ENCODE results near the gene ANXA8L1. TPM values are rescaled to one million over a fixed set of nuclear protein-coding genes. Genes with fewer than 3 reads are reported as not detected.
"Not testable (repeated sequence)": the region's sequence is repeated elsewhere in the genome, so short reads cannot be mapped to it uniquely, and the experiment has no call there.

ANXA8L1 gene
- polyA plus RNA-seq, 3 donors = 0.31 to 2.7 (median 1.5) TPM

DNA sequence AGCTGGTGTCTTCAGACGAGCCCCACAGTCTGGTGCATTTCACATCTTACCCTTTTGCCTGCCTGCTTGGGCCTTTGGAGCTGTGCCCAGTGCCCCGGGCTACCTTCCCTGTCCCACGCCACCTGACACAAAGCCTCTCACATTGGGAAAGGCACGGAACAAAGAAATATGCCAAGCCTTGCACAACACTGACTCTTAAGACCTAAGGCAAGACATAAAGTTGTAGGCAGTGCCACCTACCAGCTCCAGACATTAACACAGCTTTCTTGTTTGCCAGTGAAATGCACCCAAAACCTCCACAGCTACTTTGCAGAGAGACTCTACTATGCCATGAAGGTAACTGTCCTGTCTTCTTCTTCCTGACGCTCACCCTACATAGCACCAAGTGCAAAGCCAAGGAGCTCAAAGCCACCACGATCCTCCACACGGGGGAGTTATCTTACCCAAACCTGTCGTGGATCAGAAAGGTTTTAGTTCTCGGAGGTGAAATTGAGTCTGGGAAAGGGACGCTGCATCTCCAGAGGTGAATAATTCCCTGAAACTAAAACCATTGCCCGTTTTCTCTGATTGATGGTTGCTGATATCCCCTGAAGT is 11.8 kb downstream of the ANXA8L1 start:
- WGBS (ENCODE audit: insufficient coverage) = no CpG with 5 or more reads among the region's 11 CpGs
- H3K36me3 Mint-ChIP-seq; H3K27ac ChIP-seq (ENCODE audit: low read depth in 1 of 2, low read length in 2 of 2); DNase-seq; H3K4me2 ChIP-seq (replicated peaks; ENCODE audit: extremely low read depth, low read length, poor library complexity, severe bottlenecking); H3K4me3 Mint-ChIP-seq; intact Hi-C loops (cut with micrococcal nuclease); H3K27ac Mint-ChIP-seq; H3K27me3 ChIP-seq (ENCODE audit: control insufficient read depth in 2 of 2, insufficient read depth in 2 of 2, low read length in 2 of 2); H3K27me3 Mint-ChIP-seq (ENCODE audit: low read depth in 3 of 3); H3K36me3 ChIP-seq (replicated peaks in 1 of 2; ENCODE audit: control insufficient read depth in 1 of 2, insufficient read depth in 2 of 2, low read length in 2 of 2); H3K9me3 ChIP-seq (replicated peaks in 1 of 2; ENCODE audit: control insufficient read depth in 1 of 2, insufficient read depth in 1 of 2, low read length in 2 of 2); H3K9ac ChIP-seq (ENCODE audit: insufficient read depth, low read length, poor library complexity, severe bottlenecking); H3K4me1 ChIP-seq (ENCODE audit: control insufficient read depth in 1 of 2, insufficient read depth in 2 of 2, low read length in 2 of 2); H3K9me3 Mint-ChIP-seq; H3K4me3 ChIP-seq (replicated peaks in 1 of 3; ENCODE audit: low read depth in 2 of 3, low read length in 3 of 3); H4K20me1 ChIP-seq (ENCODE audit: insufficient read depth, low read length); H2AFZ ChIP-seq (ENCODE audit: insufficient read depth, low read depth, low read length, poor library complexity, severe bottlenecking); H3K79me2 ChIP-seq (ENCODE audit: insufficient read depth, low read length); H3K4me1 Mint-ChIP-seq: not testable (repeated sequence)

DNA sequence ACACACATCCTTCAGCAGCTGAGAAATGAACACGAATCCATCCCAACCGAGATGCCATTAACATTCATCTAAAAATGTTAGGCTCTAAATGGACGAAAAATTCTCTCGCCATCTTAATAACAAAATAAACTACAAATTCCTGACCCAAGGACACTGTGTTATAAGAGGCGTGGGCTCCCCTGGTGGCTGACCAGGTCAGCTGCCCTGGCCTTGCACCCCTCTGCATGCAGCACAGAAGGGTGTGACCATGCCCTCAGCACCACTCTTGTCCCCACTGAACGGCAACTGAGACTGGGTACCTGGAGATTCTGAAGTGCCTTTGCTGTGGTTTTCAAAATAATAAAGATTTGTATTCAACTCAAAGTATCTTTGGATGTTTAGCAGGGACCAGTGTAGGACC is 15.8 kb downstream of the ANXA8L1 start:
- H3K9me3 Mint-ChIP-seq; H4K20me1 ChIP-seq (ENCODE audit: insufficient read depth, low read length); H3K36me3 ChIP-seq (replicated peaks in 1 of 2; ENCODE audit: control insufficient read depth in 1 of 2, insufficient read depth in 2 of 2, low read length in 2 of 2); H3K9ac ChIP-seq (ENCODE audit: insufficient read depth, low read length, poor library complexity, severe bottlenecking); H3K4me2 ChIP-seq (replicated peaks; ENCODE audit: extremely low read depth, low read length, poor library complexity, severe bottlenecking); H3K27ac ChIP-seq (ENCODE audit: low read depth in 1 of 2, low read length in 2 of 2); H3K27me3 ChIP-seq (ENCODE audit: control insufficient read depth in 2 of 2, insufficient read depth in 2 of 2, low read length in 2 of 2); H3K4me3 Mint-ChIP-seq; H3K4me3 ChIP-seq (replicated peaks in 1 of 3; ENCODE audit: low read depth in 2 of 3, low read length in 3 of 3); H3K4me1 ChIP-seq (ENCODE audit: control insufficient read depth in 1 of 2, insufficient read depth in 2 of 2, low read length in 2 of 2); DNase-seq; H3K27me3 Mint-ChIP-seq (ENCODE audit: low read depth in 3 of 3); H3K9me3 ChIP-seq (replicated peaks in 1 of 2; ENCODE audit: control insufficient read depth in 1 of 2, insufficient read depth in 1 of 2, low read length in 2 of 2); H2AFZ ChIP-seq (ENCODE audit: insufficient read depth, low read depth, low read length, poor library complexity, severe bottlenecking); H3K4me1 Mint-ChIP-seq; H3K79me2 ChIP-seq (ENCODE audit: insufficient read depth, low read length); intact Hi-C loops (cut with micrococcal nuclease); H3K36me3 Mint-ChIP-seq; H3K27ac Mint-ChIP-seq: not testable (repeated sequence)
- no CpG with 5 or more reads among the region's 6 CpGs for WGBS (ENCODE audit: insufficient coverage)

DNA sequence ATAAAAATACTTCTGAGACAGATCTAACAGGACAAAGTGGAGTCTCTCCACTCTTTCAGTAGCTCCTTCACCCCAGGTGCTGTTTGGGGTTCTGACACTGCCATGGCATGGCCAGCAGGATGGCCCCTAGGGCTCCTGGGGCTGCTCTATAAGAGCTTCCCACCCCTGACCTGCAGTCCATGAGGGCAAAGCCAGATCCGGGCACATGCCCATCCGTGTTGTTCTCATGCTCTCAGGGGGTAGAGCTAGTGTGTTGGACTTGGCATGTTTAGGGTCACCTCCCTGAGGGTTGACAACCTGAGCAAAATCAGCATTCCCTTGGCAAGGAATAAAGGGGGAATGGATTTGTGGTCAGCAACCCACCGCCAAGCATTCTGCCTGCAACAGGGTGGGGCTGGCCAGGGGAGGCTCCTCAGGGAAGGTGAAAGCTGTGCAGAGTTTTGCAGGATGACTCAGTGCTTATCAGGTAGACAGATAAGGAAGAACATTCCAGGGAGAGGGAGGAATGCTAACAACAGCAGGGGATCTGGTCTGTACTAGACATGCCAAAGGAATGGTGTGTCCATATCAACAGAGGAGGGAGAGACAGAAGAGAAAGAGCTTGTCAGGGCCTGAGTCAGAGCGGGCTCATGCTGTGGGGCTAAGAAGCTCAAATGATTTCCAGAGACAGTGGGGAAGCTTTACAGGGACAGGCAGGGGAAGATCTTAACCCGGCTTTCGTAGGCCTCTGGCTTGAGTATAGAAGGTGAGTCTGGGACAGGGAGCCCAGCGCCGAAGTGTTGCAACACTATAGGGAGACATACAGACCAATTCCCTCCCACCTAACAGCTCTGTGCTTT is 21.1 kb downstream of the ANXA8L1 start:
- H3K4me3 ChIP-seq (replicated peaks in 1 of 3; ENCODE audit: low read depth in 2 of 3, low read length in 3 of 3); H3K4me1 Mint-ChIP-seq; H4K20me1 ChIP-seq (ENCODE audit: insufficient read depth, low read length); H3K4me1 ChIP-seq (ENCODE audit: control insufficient read depth in 1 of 2, insufficient read depth in 2 of 2, low read length in 2 of 2); H3K9me3 Mint-ChIP-seq; H3K27me3 ChIP-seq (ENCODE audit: control insufficient read depth in 2 of 2, insufficient read depth in 2 of 2, low read length in 2 of 2); DNase-seq; H3K4me3 Mint-ChIP-seq; H2AFZ ChIP-seq (ENCODE audit: insufficient read depth, low read depth, low read length, poor library complexity, severe bottlenecking); H3K36me3 Mint-ChIP-seq; H3K9me3 ChIP-seq (replicated peaks in 1 of 2; ENCODE audit: control insufficient read depth in 1 of 2, insufficient read depth in 1 of 2, low read length in 2 of 2); H3K9ac ChIP-seq (ENCODE audit: insufficient read depth, low read length, poor library complexity, severe bottlenecking); H3K79me2 ChIP-seq (ENCODE audit: insufficient read depth, low read length); intact Hi-C loops (cut with micrococcal nuclease); H3K36me3 ChIP-seq (replicated peaks in 1 of 2; ENCODE audit: control insufficient read depth in 1 of 2, insufficient read depth in 2 of 2, low read length in 2 of 2); H3K4me2 ChIP-seq (replicated peaks; ENCODE audit: extremely low read depth, low read length, poor library complexity, severe bottlenecking); H3K27ac Mint-ChIP-seq; H3K27ac ChIP-seq (ENCODE audit: low read depth in 1 of 2, low read length in 2 of 2): not testable (repeated sequence)
- peaks cover 2 to 16% (median 12%) of the 10 kb centered on the region in 3 donors for H3K27me3 Mint-ChIP-seq (ENCODE audit: low read depth in 3 of 3)
- WGBS (ENCODE audit: insufficient coverage) = no CpG with 5 or more reads among the region's 8 CpGs

DNA sequence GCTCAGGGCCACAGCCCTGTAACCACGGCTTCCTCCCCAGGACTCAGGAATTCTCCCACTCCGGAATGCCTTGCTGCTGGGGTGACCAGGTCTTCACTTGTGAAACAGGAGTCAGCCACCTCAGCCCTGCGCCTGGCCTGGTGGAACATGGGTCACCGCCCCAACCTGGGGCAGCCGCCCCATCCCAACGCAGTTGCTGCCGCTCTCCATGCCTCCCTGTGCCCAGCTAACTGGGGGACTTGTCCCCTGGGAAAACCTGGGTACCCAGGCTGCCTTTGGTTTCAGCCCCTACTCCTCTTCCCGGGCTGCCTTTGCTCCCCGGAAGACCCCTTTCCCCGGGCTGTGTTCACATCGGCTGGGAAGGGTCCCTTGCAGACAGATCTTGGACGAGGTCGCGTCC is 22.2 kb downstream of the ANXA8L1 start:
- H3K4me1 ChIP-seq (ENCODE audit: control insufficient read depth in 1 of 2, insufficient read depth in 2 of 2, low read length in 2 of 2); intact Hi-C loops (cut with micrococcal nuclease); H3K36me3 Mint-ChIP-seq; H3K4me3 ChIP-seq (replicated peaks in 1 of 3; ENCODE audit: low read depth in 2 of 3, low read length in 3 of 3); H3K27ac Mint-ChIP-seq; H3K4me2 ChIP-seq (replicated peaks; ENCODE audit: extremely low read depth, low read length, poor library complexity, severe bottlenecking); H2AFZ ChIP-seq (ENCODE audit: insufficient read depth, low read depth, low read length, poor library complexity, severe bottlenecking); H3K9me3 ChIP-seq (replicated peaks in 1 of 2; ENCODE audit: control insufficient read depth in 1 of 2, insufficient read depth in 1 of 2, low read length in 2 of 2); H3K9ac ChIP-seq (ENCODE audit: insufficient read depth, low read length, poor library complexity, severe bottlenecking); H3K4me1 Mint-ChIP-seq; H3K36me3 ChIP-seq (replicated peaks in 1 of 2; ENCODE audit: control insufficient read depth in 1 of 2, insufficient read depth in 2 of 2, low read length in 2 of 2); H3K27me3 ChIP-seq (ENCODE audit: control insufficient read depth in 2 of 2, insufficient read depth in 2 of 2, low read length in 2 of 2); H4K20me1 ChIP-seq (ENCODE audit: insufficient read depth, low read length); H3K9me3 Mint-ChIP-seq; H3K27ac ChIP-seq (ENCODE audit: low read depth in 1 of 2, low read length in 2 of 2); H3K79me2 ChIP-seq (ENCODE audit: insufficient read depth, low read length); DNase-seq: not testable (repeated sequence)
- Mint-ChIP-seq H3K27me3 (ENCODE audit: low read depth in 3 of 3) (peaks cover 2 to 20% (median 12%) of the 10 kb centered on the region in 3 donors), H3K4me3 (peak overlapping the region in 1 of 2 donors; percentile 30)
- WGBS (ENCODE audit: insufficient coverage) = no CpG with 5 or more reads among the region's 14 CpGs
